ENCODE results near the gene UPK2. TPM values are rescaled to one million over a fixed set of nuclear protein-coding genes. Genes with fewer than 3 reads are reported as not detected.

Gene UPK2
- total RNA-seq, 1 experiment from 2014 or later: not detected

- TF ChIP-seq, protein P1, sequence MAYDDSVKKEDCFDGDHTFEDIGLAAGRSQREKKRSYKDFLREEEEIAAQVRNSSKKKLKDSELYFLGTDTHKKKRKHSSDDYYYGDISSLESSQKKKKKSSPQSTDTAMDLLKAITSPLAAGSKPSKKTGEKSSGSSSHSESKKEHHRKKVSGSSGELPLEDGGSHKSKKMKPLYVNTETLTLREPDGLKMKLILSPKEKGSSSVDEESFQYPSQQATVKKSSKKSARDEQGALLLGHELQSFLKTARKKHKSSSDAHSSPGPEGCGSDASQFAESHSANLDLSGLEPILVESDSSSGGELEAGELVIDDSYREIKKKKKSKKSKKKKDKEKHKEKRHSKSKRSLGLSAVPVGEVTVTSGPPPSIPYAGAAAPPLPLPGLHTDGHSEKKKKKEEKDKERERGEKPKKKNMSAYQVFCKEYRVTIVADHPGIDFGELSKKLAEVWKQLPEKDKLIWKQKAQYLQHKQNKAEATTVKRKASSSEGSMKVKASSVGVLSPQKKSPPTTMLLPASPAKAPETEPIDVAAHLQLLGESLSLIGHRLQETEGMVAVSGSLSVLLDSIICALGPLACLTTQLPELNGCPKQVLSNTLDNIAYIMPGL (CRISPR knock-in tag; IDR thresholded peaks at IDR 0.05): 0 out of 2 replicates have a peak, but pooled peaks have one; percentile 58
Observed at GRCh38 chr11:118907051-118908042, 48.8 kb upstream of the UPK2 start (continued).

DNA sequence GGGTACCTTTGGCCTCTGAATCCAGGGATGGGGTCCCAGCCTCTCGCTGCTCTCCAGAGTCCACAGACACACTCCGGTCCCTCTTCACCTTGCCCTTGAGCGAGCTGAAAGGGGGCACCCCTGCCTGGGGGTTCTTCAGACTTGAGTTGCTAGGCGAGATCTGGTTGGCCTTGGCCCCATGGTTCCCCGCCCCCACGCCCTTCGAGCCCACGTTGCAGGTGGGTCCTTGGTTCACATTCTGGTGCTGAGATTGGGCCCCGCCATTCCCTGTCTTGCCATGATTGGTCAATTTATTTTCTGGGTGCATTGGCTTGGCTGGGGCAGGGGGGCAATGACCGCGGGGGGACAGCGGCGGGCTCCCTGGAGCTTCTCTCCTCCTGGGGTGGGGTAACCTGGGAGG is 47.8 kb upstream of the UPK2 start:
- Mint-ChIP-seq H3K36me3 (peaks cover 24% of the 10 kb centered on the region), H3K27me3 (ENCODE audit: low read depth) (no peaks in the 10 kb centered on the region), H3K4me1 (peaks cover 46% of the 10 kb centered on the region), H3K27ac (no peak overlapping the region), H3K4me3 (peak overlapping the region; percentile 72), H3K9me3 (no peaks in the 10 kb centered on the region)
- DNase-seq (ENCODE audit: low spot score) (no peak), ATAC-seq (no peak)
- ChIA-PET CTCF (interaction anchor here (0.8 to 2.5 kb wide), 5 partner anchors 9 to 116 kb away, joined by 3 to 15 read pairs (median 3); partner anchors contain the start of gene UPK2), POLR2A (interaction anchor here (1.0 to 6.9 kb wide), 2 partner anchors 21 to 116 kb away, joined by 3 to 76 read pairs; no protein-coding TSS in a partner anchor)
- no peak for TF ChIP-seq RORB (CRISPR knock-in tag; IDR thresholded peaks at IDR 0.05)
- TF ChIP-seq ZNF423 (CRISPR knock-in tag; IDR thresholded peaks at IDR 0.05): no peak
- no peak for TF ChIP-seq ZNF317 (CRISPR knock-in tag; IDR thresholded peaks at IDR 0.05; ENCODE audit: borderline replicate concordance, low read depth)
- TF ChIP-seq, protein P2, sequence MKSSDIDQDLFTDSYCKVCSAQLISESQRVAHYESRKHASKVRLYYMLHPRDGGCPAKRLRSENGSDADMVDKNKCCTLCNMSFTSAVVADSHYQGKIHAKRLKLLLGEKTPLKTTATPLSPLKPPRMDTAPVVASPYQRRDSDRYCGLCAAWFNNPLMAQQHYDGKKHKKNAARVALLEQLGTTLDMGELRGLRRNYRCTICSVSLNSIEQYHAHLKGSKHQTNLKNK (CRISPR knock-in tag; IDR thresholded peaks at IDR 0.05): no peak
- TF ChIP-seq ZNF416 (CRISPR knock-in tag; IDR thresholded peaks at IDR 0.05): no peak
- TF ChIP-seq, protein P3, sequence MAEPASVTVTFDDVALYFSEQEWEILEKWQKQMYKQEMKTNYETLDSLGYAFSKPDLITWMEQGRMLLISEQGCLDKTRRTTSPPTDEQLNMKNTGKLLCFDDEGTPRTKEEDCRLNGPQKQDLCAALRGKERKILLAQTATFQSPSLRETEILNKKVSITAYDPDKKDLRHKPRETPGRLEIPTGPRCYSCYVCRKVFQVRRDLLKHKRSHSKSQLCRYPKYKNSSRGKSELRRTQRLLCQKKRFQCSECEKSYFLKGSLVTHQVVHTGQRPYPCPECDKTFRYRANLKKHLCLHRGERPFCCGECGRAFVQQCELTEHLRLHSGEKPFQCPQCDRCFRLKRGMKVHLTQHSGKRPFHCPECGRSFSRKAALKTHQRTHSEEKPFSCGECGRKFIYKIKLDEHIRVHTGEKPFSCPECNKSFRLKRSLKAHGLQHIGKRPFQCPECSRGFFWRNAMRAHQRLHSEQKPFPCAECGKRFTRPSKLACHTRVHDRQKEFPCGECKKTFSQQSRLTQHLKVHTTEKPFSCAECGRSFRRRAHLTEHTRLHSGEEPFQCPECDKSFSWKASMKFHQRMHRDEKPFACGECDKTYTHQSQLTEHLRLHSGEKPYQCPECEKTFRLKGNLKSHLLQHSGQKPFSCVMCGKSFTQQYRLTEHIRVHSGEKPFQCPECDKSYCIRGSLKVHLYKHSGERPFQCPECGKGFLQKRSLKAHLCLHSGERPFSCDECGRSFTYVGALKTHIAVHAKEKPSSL (CRISPR knock-in tag; conservative IDR thresholded peaks at IDR 0.05): no peak
- TF ChIP-seq, protein P4, sequence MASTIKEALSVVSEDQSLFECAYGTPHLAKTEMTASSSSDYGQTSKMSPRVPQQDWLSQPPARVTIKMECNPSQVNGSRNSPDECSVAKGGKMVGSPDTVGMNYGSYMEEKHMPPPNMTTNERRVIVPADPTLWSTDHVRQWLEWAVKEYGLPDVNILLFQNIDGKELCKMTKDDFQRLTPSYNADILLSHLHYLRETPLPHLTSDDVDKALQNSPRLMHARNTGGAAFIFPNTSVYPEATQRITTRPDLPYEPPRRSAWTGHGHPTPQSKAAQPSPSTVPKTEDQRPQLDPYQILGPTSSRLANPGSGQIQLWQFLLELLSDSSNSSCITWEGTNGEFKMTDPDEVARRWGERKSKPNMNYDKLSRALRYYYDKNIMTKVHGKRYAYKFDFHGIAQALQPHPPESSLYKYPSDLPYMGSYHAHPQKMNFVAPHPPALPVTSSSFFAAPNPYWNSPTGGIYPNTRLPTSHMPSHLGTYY (CRISPR knock-in tag; IDR thresholded peaks at IDR 0.05): no peak
- no peak for TF ChIP-seq CREB1 (CRISPR knock-in tag; IDR thresholded peaks at IDR 0.05)

GRCh38 chr11:118908901-118909618 is 47.0 kb upstream of the UPK2 start:
- peak overlapping the region; percentile 72 for H3K4me3 Mint-ChIP-seq
- H3K4me1 Mint-ChIP-seq: peaks cover 51% of the 10 kb centered on the region
- ATAC-seq (peak; percentile 2), DNase-seq (ENCODE audit: low spot score) (peak; percentile 67)
- POLR2A ChIA-PET: interaction anchor here (0.6 to 6.9 kb wide), 4 partner anchors 20 to 118 kb away, joined by 3 to 76 read pairs (median 24); partner anchors contain the start of gene DDX6
- CTCF ChIA-PET: interaction anchor here (0.5 to 5.9 kb wide), 11 partner anchors 13 to 250 kb away, joined by 3 to 26 read pairs (median 4); partner anchors contain the start of genes DDX6 and UPK2
- H3K27me3 Mint-ChIP-seq (ENCODE audit: low read depth): no peaks in the 10 kb centered on the region
- H3K36me3 Mint-ChIP-seq: peaks cover 19% of the 10 kb centered on the region
- H3K9me3 Mint-ChIP-seq: no peaks in the 10 kb centered on the region
- H3K27ac Mint-ChIP-seq: peak overlapping the region; percentile 54
- TF ChIP-seq GRHL2 (CRISPR knock-in tag; IDR thresholded peaks at IDR 0.05; ENCODE audit: insufficient replicate concordance, severe bottlenecking) (no peak), USF2 (CRISPR knock-in tag; IDR thresholded peaks at IDR 0.05) (0 out of 2 replicates have a peak, but pooled peaks have one; percentile 9), RORB (CRISPR knock-in tag; IDR thresholded peaks at IDR 0.05) (no peak), ZNF281 (CRISPR knock-in tag; IDR thresholded peaks at IDR 0.05) (0 out of 2 replicates have a peak, but pooled peaks have one; percentile 31), ZNF671 (CRISPR knock-in tag; IDR thresholded peaks at IDR 0.05) (no peak), IRF1 (CRISPR knock-in tag; IDR thresholded peaks at IDR 0.05) (no peak)
- TF ChIP-seq, protein P5, sequence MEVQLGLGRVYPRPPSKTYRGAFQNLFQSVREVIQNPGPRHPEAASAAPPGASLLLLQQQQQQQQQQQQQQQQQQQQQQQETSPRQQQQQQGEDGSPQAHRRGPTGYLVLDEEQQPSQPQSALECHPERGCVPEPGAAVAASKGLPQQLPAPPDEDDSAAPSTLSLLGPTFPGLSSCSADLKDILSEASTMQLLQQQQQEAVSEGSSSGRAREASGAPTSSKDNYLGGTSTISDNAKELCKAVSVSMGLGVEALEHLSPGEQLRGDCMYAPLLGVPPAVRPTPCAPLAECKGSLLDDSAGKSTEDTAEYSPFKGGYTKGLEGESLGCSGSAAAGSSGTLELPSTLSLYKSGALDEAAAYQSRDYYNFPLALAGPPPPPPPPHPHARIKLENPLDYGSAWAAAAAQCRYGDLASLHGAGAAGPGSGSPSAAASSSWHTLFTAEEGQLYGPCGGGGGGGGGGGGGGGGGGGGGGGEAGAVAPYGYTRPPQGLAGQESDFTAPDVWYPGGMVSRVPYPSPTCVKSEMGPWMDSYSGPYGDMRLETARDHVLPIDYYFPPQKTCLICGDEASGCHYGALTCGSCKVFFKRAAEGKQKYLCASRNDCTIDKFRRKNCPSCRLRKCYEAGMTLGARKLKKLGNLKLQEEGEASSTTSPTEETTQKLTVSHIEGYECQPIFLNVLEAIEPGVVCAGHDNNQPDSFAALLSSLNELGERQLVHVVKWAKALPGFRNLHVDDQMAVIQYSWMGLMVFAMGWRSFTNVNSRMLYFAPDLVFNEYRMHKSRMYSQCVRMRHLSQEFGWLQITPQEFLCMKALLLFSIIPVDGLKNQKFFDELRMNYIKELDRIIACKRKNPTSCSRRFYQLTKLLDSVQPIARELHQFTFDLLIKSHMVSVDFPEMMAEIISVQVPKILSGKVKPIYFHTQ (CRISPR knock-in tag; IDR thresholded peaks at IDR 0.05): no peak
